K562 (cell line): Measurements from ENCODE around the gene TXK. TPM values are rescaled to one million over a fixed set of nuclear protein-coding genes. Genes with fewer than 3 reads are reported as not detected.

Experiments used
- ATAC-seq: fragments of 200-7000 bp; cut with Tn5 transposase; 3 replicates; pipeline ENCODE4 v1.9.1; 2020; ENCODE audit warnings: moderate library complexity
- BruUV-seq: library from RNA; stranded (reverse); fragments of 400-500 nt; replicated peaks from 2 replicates; lab custom pipeline; 2021; lab: Mats Ljungman, UMichigan
- CTCF ChIA-PET: fragments of 300-600 bp; formaldehyde crosslinking; extraction: SDS; loops from one replicate; lab custom pipeline; 2021; ENCODE audit warnings: low intra/inter-chr PET ratio; lab: Yijun Ruan, JAX
- POLR2A ChIA-PET: fragments of 300-600, 350-650 bp; sonication (Branson Sonifier 250); formaldehyde crosslinking; extraction: SDS; loops from one replicate; lab custom pipeline; 2021; ENCODE audit warnings: antibody characterized with exemption, inconsistent platforms; lab: Yijun Ruan, JAX
- DNase-seq, 4 experiments: peaks; one replicate each; pipeline versions ENCODE4 v3.0.0 to v3.0.0-alpha.2; 2011 to 2018; ENCODE audit warnings: low spot score in 3 of 4, mixed read lengths in 3 of 4; ENCODE audit errors: extremely low read depth in 1 of 4
- FAIRE-seq: peaks from 2 replicates; lab custom pipeline; 2011; peaks lifted over from hg19 to GRCh38; lab: Jason Lieb, UNC
- H2AFZ ChIP-seq: 2 replicates; pipeline ENCODE4 v1.6.0; 2011; ENCODE audit warnings: low read depth, low read length, control low read depth, inconsistent platforms
- H3K27ac ChIP-seq: fragments of 200-600 bp; 3 replicates; pipeline ENCODE4 v1.8.0; 2011; ENCODE audit warnings: low read depth, mild to moderate bottlenecking, control low read depth, inconsistent platforms, low read length, moderate library complexity, mixed read lengths; ENCODE audit errors: extremely low read depth
- H3K27me3 ChIP-seq, 2 experiments: fragments of 300-600 bp in 1 of 2; 2 replicates in 1 of 2; 3 replicates in 1 of 2; pipeline versions ENCODE4 v1.6.0 to v1.8.0; 2011; ENCODE audit warnings: inconsistent platforms in 2 of 2, low read length in 2 of 2, mild to moderate bottlenecking in 1 of 2, mixed read lengths in 1 of 2, moderate library complexity in 1 of 2; ENCODE audit not compliant: control insufficient read depth in 2 of 2, insufficient read depth in 2 of 2
- H3K36me3 ChIP-seq: fragments of 300-600 bp; 3 replicates; pipeline ENCODE4 v1.8.0; 2011; ENCODE audit warnings: mild to moderate bottlenecking, low read length, inconsistent platforms; ENCODE audit not compliant: control insufficient read depth, insufficient read depth
- H3K4me1 ChIP-seq, 2 experiments: fragments of 200-600 bp in 1 of 2; replicated peaks in 1 of 2; 2 replicates in 1 of 2; 3 replicates in 1 of 2; pipeline versions ENCODE4 v1.5.1 to v1.8.0; 2011; ENCODE audit warnings: inconsistent platforms in 2 of 2, low read length in 2 of 2, mild to moderate bottlenecking in 1 of 2, mixed read lengths in 1 of 2, moderate library complexity in 1 of 2; ENCODE audit not compliant: control insufficient read depth in 2 of 2, insufficient read depth in 2 of 2
- H3K4me2 ChIP-seq: 2 replicates; pipeline ENCODE4 v1.6.1; 2011; ENCODE audit warnings: low read length, control low read depth, inconsistent platforms, mixed read lengths; ENCODE audit not compliant: insufficient read depth
- H3K4me3 ChIP-seq: fragments of 200-600 bp; sonication (generic), shearing (Covaris generic); 2 replicates; pipeline ENCODE4 v1.5.1; 2016; ENCODE audit warnings: control low read depth, inconsistent platforms
- H3K79me2 ChIP-seq: fragments of 200-600 bp; 3 replicates; pipeline ENCODE4 v1.8.0; 2011; ENCODE audit warnings: low read length, inconsistent platforms; ENCODE audit not compliant: control insufficient read depth, insufficient read depth
- H3K9ac ChIP-seq, 2 experiments: 2 replicates each; pipeline versions ENCODE4 v1.6.0 to v1.6.1; 2011; ENCODE audit warnings: low read depth in 2 of 2, low read length in 2 of 2, control low read depth in 1 of 2, inconsistent platforms in 1 of 2, mild to moderate bottlenecking in 1 of 2, mixed read lengths in 1 of 2; ENCODE audit not compliant: insufficient read depth in 1 of 2
- H3K9me1 ChIP-seq: one replicate; pipeline ENCODE4 v1.6.0; 2011; ENCODE audit warnings: inconsistent platforms, mild to moderate bottlenecking, low read length, moderate library complexity; ENCODE audit not compliant: control insufficient read depth, insufficient read depth
- H3K9me3 ChIP-seq: replicated peaks from 2 replicates; pipeline ENCODE4 v1.5.1; 2011; ENCODE audit warnings: low read depth, low read length, inconsistent platforms; ENCODE audit not compliant: control insufficient read depth, insufficient read depth
- H4K20me1 ChIP-seq: replicated peaks from 2 replicates; pipeline ENCODE4 v1.6.1; 2011; ENCODE audit warnings: low read length, inconsistent platforms, mixed read lengths; ENCODE audit not compliant: control insufficient read depth, insufficient read depth
- BACH1 ChIP-seq: fragments of 200-800 bp; sonication (Bioruptor generic); IDR thresholded peaks from 2 replicates; pipeline ENCODE4 v1.6.1; 2016; ENCODE audit warnings: missing genetic modification characterization, missing compliant biosample characterization
- PURB ChIP-seq: sonication (generic); formaldehyde crosslinking; IDR thresholded peaks from 2 replicates; pipeline ENCODE4 v1.9.0; 2021; ENCODE audit warnings: low read depth, mild to moderate bottlenecking, missing genetic modification reagents
- SAP30 ChIP-seq: fragments of 200-600 bp; sonication (generic); IDR thresholded peaks from 2 replicates; pipeline ENCODE4 v1.6.1; 2012; ENCODE audit warnings: borderline replicate concordance, low read depth, mild to moderate bottlenecking, moderate library complexity, low read length, control low read depth, inconsistent platforms; ENCODE audit not compliant: insufficient read depth, poor library complexity, severe bottlenecking
- TAF7 ChIP-seq: fragments of 450-650 bp; IDR thresholded peaks from 2 replicates; pipeline ENCODE4 v1.6.1; 2016; ENCODE audit warnings: missing genetic modification characterization, missing compliant biosample characterization
- ZBTB8A ChIP-seq: fragments of 450-650 bp; IDR thresholded peaks from 2 replicates; pipeline ENCODE4 v1.6.1; 2018; ENCODE audit warnings: mild to moderate bottlenecking, moderate library complexity; ENCODE audit not compliant: partially characterized antibody
- ZNF224 ChIP-seq: sonication (generic); formaldehyde crosslinking; IDR thresholded peaks from 2 replicates; pipeline ENCODE4 v1.8.0; 2022; ENCODE audit warnings: mild to moderate bottlenecking, missing genetic modification reagents
- ZNF239 ChIP-seq: fragments of 250-450 bp; sonication (Bioruptor Pico); IDR thresholded peaks from 2 replicates; pipeline ENCODE4 v1.4.0; 2020; ENCODE audit warnings: mild to moderate bottlenecking
- in situ Hi-C: fragments of 300-500 bp; cut with MboI; formaldehyde crosslinking; loops from 4 replicates; pipeline ENCODE4 v1.15.0; 2018; ENCODE audit warnings: inconsistent platforms, mixed read lengths
- intact Hi-C: fragments of 100-400 bp; cut with micrococcal nuclease; formaldehyde crosslinking; loops from 2 replicates; pipeline ENCODE4 v1.14.2; 2022
- polyA plus RNA-seq, 8 experiments: library from polyadenylated mRNA; depleted of rRNA in 4 of 8; stranded (reverse) in 5 of 8; unstranded in 3 of 8; fragments of >200 nt; fragmentation: Nextera tagmentation in 2 of 8; fragmentation: Illumina TruSeq in 1 of 8; extraction: Ambion mirVana in 2 of 8; extraction: Trizol in 1 of 8; gene quantifications; 2 replicates each; pipeline versions ENCODE4 v1.2.1 to v1.2.3, GENCODE V29; 2011 to 2014; ENCODE audit warnings: inconsistent platforms in 1 of 8, missing spikeins in 1 of 8
- total RNA-seq, 7 experiments: library from RNA; depleted of rRNA in 6 of 7; stranded (reverse); fragments of >200 nt in 6 of 7; fragmentation: Illumina TruSeq in 2 of 7; extraction: Trizol in 2 of 7; gene quantifications; 2 replicates each; pipeline versions ENCODE4 v1.2.1 to v1.2.3, GENCODE V29; 2011 to 2021; ENCODE audit warnings: low replicate concordance in 1 of 7
- TF ChIP-seq, protein P1 (sequence below), 2 experiments: fragments of 450-650 bp in 1 of 2; sonication (generic) in 1 of 2; formaldehyde crosslinking in 1 of 2; IDR thresholded peaks in 1 of 2; conservative IDR thresholded peaks in 1 of 2; 2 replicates each; pipeline versions ENCODE4 v1.6.1 to v1.8.1; 2016 to 2023; ENCODE audit warnings: mild to moderate bottlenecking in 2 of 2, moderate library complexity in 2 of 2, inconsistent platforms in 1 of 2, missing genetic modification reagents in 1 of 2
- TF ChIP-seq, protein P2 (sequence below): fragments of 250-450 bp; sonication (Bioruptor Pico); IDR thresholded peaks from 2 replicates; pipeline ENCODE4 v1.8.0; 2021; ENCODE audit warnings: borderline replicate concordance, mild to moderate bottlenecking, moderate library complexity; ENCODE audit not compliant: poor library complexity, severe bottlenecking

TXK gene
- total and polyA plus RNA-seq, 9 of the 15 experiments (the other 6 are each of a cell fraction or from before 2014, with no cell fraction given) = 0.24 to 1.1 (median 0.45) TPM; not detected in 1

DNA sequence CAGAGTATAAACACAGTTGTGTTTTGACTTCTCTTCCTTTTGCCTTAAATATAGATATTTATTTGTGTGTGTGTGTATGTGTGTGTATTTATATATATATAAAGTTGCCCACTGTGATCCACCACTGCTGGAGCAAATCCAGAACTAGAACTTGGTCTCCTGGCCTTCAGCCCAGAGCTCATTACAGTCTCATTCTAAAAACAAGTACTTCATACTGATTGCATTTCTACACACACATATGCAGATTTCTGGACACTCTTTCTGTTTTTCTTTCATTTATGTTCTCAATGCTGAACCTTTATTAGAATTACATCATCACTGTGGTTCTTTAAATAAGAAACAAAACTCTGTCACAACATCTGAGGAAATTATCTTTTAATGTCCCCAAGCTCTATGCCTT, 381 bp downstream of the TXK start:
- intact Hi-C loops = no loop called here
- in situ Hi-C loops = no loop called here
- no peak overlapping the region for H3K27ac ChIP-seq
- no peak overlapping the region for H3K4me3 ChIP-seq
- H3K9me1 ChIP-seq = no peaks in the 10 kb centered on the region
- DNase-seq (no peak), ATAC-seq (no peak), FAIRE-seq (no peak)
- H3K4me1 ChIP-seq = peaks cover 6 to 19% of the 10 kb centered on the region in 2 experiments; a peak in 4 of 5 replicates
- POLR2A ChIA-PET = interaction anchor here (0.6 kb wide), 2 partner anchors 94 to 209 kb away, joined by 3 read pairs; no protein-coding TSS in a partner anchor
- H3K9ac ChIP-seq = no peak overlapping the region
- H4K20me1 ChIP-seq = no peaks in the 10 kb centered on the region
- H2AFZ ChIP-seq = no peak overlapping the region
- no peaks in the 10 kb centered on the region for H3K9me3 ChIP-seq
- no peak overlapping the region for H3K4me2 ChIP-seq
- H3K27me3 ChIP-seq = no peaks in the 10 kb centered on the region
- H3K36me3 ChIP-seq = peaks cover 39% of the 10 kb centered on the region; the same call in 2 of the 3 replicates
- TF ChIP-seq ZNF224 (CRISPR knock-in tag) (no peak), TAF7 (no peak), ZNF239 (no peak), SAP30 (no peak), BACH1 (tag) (no peak), PURB (no peak), ZBTB8A (no peak)
- TF ChIP-seq, protein P1, sequence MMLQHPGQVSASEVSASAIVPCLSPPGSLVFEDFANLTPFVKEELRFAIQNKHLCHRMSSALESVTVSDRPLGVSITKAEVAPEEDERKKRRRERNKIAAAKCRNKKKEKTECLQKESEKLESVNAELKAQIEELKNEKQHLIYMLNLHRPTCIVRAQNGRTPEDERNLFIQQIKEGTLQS (IDR thresholded peaks at IDR 0.05) = 0 out of 2 replicates have a peak, but pooled peaks have one; percentile 21
- TF ChIP-seq, protein P1 (CRISPR knock-in tag; conservative IDR thresholded peaks at IDR 0.05) = no peak
- TF ChIP-seq, protein P2, sequence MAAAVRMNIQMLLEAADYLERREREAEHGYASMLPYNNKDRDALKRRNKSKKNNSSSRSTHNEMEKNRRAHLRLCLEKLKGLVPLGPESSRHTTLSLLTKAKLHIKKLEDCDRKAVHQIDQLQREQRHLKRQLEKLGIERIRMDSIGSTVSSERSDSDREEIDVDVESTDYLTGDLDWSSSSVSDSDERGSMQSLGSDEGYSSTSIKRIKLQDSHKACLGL (CRISPR knock-in tag) = no peak
- no peaks in the 10 kb centered on the region for H3K79me2 ChIP-seq
- BruUV-seq = no TSS peak
- CTCF ChIA-PET = no interaction called here
